Hepatocyte (in vitro differentiated cells): ENCODE measurements around the gene TAPT1. TPM values are rescaled to one million over a fixed set of nuclear protein-coding genes. Genes with fewer than 3 reads are reported as not detected.
"Not testable (repeated sequence)": the region's sequence is repeated elsewhere in the genome, so short reads cannot be mapped to it uniquely, and the experiment has no call there.

Experiments
- DNase-seq: peaks from one replicate; pipeline ENCODE4 v3.0.0-alpha.2; 2016; ENCODE audit warnings: low spot score
- H2AFZ ChIP-seq: fragments of 200-600 bp; sonication (generic); 2 replicates; pipeline ENCODE4 v1.6.0; 2016; ENCODE audit warnings: antibody characterized with exemption, mild to moderate bottlenecking
- H3K27ac ChIP-seq: fragments of 200-600 bp; sonication (generic); 2 replicates; pipeline ENCODE4 v1.5.1; 2016; ENCODE audit warnings: mild to moderate bottlenecking
- H3K27me3 ChIP-seq: fragments of 200-600 bp; sonication (generic); 2 replicates; pipeline ENCODE4 v1.6.1; 2016
- H3K36me3 ChIP-seq: fragments of 200-600 bp; sonication (generic); replicated peaks from 2 replicates; pipeline ENCODE4 v1.5.1; 2016; ENCODE audit warnings: low read depth; ENCODE audit not compliant: insufficient read depth
- H3K4me1 ChIP-seq: fragments of 200-600 bp; sonication (generic); 2 replicates; pipeline ENCODE4 v1.5.1; 2016; ENCODE audit warnings: mild to moderate bottlenecking, moderate library complexity; ENCODE audit not compliant: insufficient read depth
- H3K4me2 ChIP-seq: fragments of 200-600 bp; sonication (generic); 2 replicates; pipeline ENCODE4 v1.6.0; 2016
- H3K4me3 ChIP-seq: fragments of 200-600 bp; sonication (generic); 2 replicates; pipeline ENCODE4 v1.5.1; 2016; ENCODE audit warnings: mild to moderate bottlenecking
- H3K79me2 ChIP-seq: fragments of 200-600 bp; sonication (generic); 2 replicates; pipeline ENCODE4 v1.6.0; 2017; ENCODE audit warnings: mild to moderate bottlenecking
- H3K9me2 ChIP-seq: fragments of 200-600 bp; sonication (generic); replicated peaks from 2 replicates; pipeline ENCODE4 v1.6.0; 2017; ENCODE audit warnings: mild to moderate bottlenecking; ENCODE audit not compliant: insufficient read depth
- H3K9me3 ChIP-seq: fragments of 200-600 bp; sonication (generic); 2 replicates; pipeline ENCODE4 v1.5.1; 2016; ENCODE audit warnings: low read depth, mild to moderate bottlenecking
- H4K20me1 ChIP-seq: fragments of 200-600 bp; sonication (generic); 2 replicates; pipeline ENCODE4 v1.6.0; 2016; ENCODE audit warnings: mild to moderate bottlenecking; ENCODE audit not compliant: insufficient read depth, poor library complexity, severe bottlenecking
- EZH2 ChIP-seq: fragments of 200-600 bp; sonication (generic); IDR thresholded peaks from 2 replicates; pipeline ENCODE4 v1.6.1; 2016; ENCODE audit warnings: antibody characterized with exemption, mild to moderate bottlenecking, borderline replicate concordance
- EZH2phosphoT487 ChIP-seq: fragments of 200-600 bp; sonication (generic); IDR thresholded peaks from one replicate; pipeline ENCODE4 v1.6.1; 2018; ENCODE audit warnings: antibody characterized with exemption, mild to moderate bottlenecking, low read depth, moderate library complexity; ENCODE audit not compliant: unreplicated experiment, severe bottlenecking
- WGBS: methylation state at CpG from one replicate; pipeline ENCODE4 v1.1.6; 2016; ENCODE audit warnings: low lambda C conversion rate; ENCODE audit errors: missing lambda C conversion rate; 5-methylcytosine and 5-hydroxymethylcytosine counted together
- polyA plus RNA-seq: library from polyadenylated mRNA; unstranded; fragments of >200 nt; fragmentation: Nextera tagmentation; extraction: Ambion mirVana; gene quantifications from 2 replicates; pipeline ENCODE4 v1.2.1, GENCODE V29; 2016
- total RNA-seq: library from RNA; depleted of rRNA; stranded (reverse); fragments of >200 nt; gene quantifications from 2 replicates; pipeline ENCODE4 v1.2.3, GENCODE V29; 2014
- TF ChIP-seq, protein P1 (sequence below): fragments of 200-600 bp; sonication (generic); IDR thresholded peaks from 2 replicates; pipeline ENCODE4 v1.5.1; 2016; ENCODE audit warnings: antibody characterized with exemption, mild to moderate bottlenecking; ENCODE audit not compliant: poor library complexity

The TAPT1 gene
- total and polyA plus RNA-seq, 2 experiments from 2014 or later, result 12.9 to 19.3 TPM

- Histone ChIP-seq H3K4me1 (peaks cover 3% of the 10 kb centered on the region), H3K36me3 (no peaks in the 10 kb centered on the region), H3K4me2 (no peak overlapping the region), H3K9me2 (no peaks in the 10 kb centered on the region), H3K79me2 (no peaks in the 10 kb centered on the region), H3K27me3 (no peaks in the 10 kb centered on the region), H4K20me1 (no peaks in the 10 kb centered on the region), H2AFZ (no peak overlapping the region), H3K27ac (no peak overlapping the region), H3K4me3 (no peak overlapping the region), H3K9me3 (no peaks in the 10 kb centered on the region)
- DNase-seq, result no peak
- TF ChIP-seq EZH2, result no peak
- no peak for TF ChIP-seq EZH2phosphoT487
- TF ChIP-seq, protein P1, sequence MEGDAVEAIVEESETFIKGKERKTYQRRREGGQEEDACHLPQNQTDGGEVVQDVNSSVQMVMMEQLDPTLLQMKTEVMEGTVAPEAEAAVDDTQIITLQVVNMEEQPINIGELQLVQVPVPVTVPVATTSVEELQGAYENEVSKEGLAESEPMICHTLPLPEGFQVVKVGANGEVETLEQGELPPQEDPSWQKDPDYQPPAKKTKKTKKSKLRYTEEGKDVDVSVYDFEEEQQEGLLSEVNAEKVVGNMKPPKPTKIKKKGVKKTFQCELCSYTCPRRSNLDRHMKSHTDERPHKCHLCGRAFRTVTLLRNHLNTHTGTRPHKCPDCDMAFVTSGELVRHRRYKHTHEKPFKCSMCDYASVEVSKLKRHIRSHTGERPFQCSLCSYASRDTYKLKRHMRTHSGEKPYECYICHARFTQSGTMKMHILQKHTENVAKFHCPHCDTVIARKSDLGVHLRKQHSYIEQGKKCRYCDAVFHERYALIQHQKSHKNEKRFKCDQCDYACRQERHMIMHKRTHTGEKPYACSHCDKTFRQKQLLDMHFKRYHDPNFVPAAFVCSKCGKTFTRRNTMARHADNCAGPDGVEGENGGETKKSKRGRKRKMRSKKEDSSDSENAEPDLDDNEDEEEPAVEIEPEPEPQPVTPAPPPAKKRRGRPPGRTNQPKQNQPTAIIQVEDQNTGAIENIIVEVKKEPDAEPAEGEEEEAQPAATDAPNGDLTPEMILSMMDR, result no peak
- 98% methylated on average over 2 of the region's 2 CpGs for WGBS
Observed at GRCh38 chr4:16150716-16151115, 75.6 kb downstream of the TAPT1 start.

GRCh38 chr4:16144913-16145312 is 81.4 kb downstream of the TAPT1 start:
- not testable (repeated sequence) for H3K79me2 ChIP-seq, H3K9me2 ChIP-seq, H3K27me3 ChIP-seq, H3K36me3 ChIP-seq, H3K4me3 ChIP-seq, H2AFZ ChIP-seq, H4K20me1 ChIP-seq, H3K4me2 ChIP-seq, H3K9me3 ChIP-seq, DNase-seq, H3K27ac ChIP-seq
- WGBS, result 94% methylated on average over 9 of the region's 9 CpGs
- H3K4me1 ChIP-seq, result peaks cover 23% of the 10 kb centered on the region

- Histone ChIP-seq H3K9me2 (no peaks in the 10 kb centered on the region), H3K4me1 (peaks cover 23% of the 10 kb centered on the region), H3K79me2 (no peaks in the 10 kb centered on the region), H3K27ac (no peak overlapping the region), H3K9me3 (peaks cover 7% of the 10 kb centered on the region), H4K20me1 (no peaks in the 10 kb centered on the region), H3K4me3 (no peak overlapping the region), H3K36me3 (no peaks in the 10 kb centered on the region), H3K27me3 (no peaks in the 10 kb centered on the region), H3K4me2 (no peak overlapping the region), H2AFZ (no peak overlapping the region)
- TF ChIP-seq, protein P1, result no peak
- DNase-seq, result no peak
- 62% methylated on average over 5 of the region's 5 CpGs for WGBS
Observed at GRCh38 chr4:16142598-16143310, 83.5 kb downstream of the TAPT1 start.

DNA sequence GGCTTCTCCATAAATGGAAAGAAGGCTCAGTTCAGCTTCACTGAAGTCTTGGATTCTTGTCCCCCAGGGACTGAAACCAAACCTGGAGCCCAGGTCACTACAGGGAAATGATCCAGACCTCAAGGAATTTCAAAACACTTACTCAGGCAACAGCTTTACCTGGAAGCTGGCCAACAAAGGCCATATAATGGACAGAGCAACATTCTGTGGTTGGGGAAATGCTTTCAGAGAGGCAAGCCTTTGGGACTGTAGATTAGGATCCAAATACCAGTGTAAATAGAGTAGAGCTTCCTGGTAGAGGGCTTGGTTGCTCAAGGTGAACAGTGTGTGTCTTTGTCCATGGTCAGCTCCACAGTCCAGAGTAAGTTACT is 85.4 kb downstream of the TAPT1 start:
- Histone ChIP-seq H3K27me3 (no peaks in the 10 kb centered on the region), H3K4me1 (peaks cover 23% of the 10 kb centered on the region), H3K9me2 (no peaks in the 10 kb centered on the region), H3K4me3 (no peak overlapping the region), H3K79me2 (no peaks in the 10 kb centered on the region), H3K4me2 (peak overlapping the region; percentile 9), H3K36me3 (no peaks in the 10 kb centered on the region), H3K9me3 (peaks cover 7% of the 10 kb centered on the region), H3K27ac (peak overlapping the region; percentile 79), H2AFZ (no peak overlapping the region), H4K20me1 (no peaks in the 10 kb centered on the region)
- TF ChIP-seq EZH2, result no peak
- TF ChIP-seq, protein P1, result no peak
- TF ChIP-seq EZH2phosphoT487, result no peak
- peak; percentile 78 for DNase-seq
